GM19099 (cell line): ENCODE data around the gene SBF2.

Source experiments
- POLR2A ChIP-seq: IDR thresholded peaks from 3 replicates; pipeline ENCODE4 v1.6.1; 2011; ENCODE audit warnings: low read depth; ENCODE audit not compliant: insufficient read length; ENCODE audit errors: extremely low read depth

Gene SBF2

GRCh38 chr11:10134975-10135481, 159.0 kb downstream of the SBF2 start:
- TF ChIP-seq POLR2A = no peak

GRCh38 chr11:10130875-10131274, 163.1 kb downstream of the SBF2 start:
- no peak for TF ChIP-seq POLR2A

GRCh38 chr11:10125522-10126133, 168.4 kb downstream of the SBF2 start:
- no peak for TF ChIP-seq POLR2A

DNA sequence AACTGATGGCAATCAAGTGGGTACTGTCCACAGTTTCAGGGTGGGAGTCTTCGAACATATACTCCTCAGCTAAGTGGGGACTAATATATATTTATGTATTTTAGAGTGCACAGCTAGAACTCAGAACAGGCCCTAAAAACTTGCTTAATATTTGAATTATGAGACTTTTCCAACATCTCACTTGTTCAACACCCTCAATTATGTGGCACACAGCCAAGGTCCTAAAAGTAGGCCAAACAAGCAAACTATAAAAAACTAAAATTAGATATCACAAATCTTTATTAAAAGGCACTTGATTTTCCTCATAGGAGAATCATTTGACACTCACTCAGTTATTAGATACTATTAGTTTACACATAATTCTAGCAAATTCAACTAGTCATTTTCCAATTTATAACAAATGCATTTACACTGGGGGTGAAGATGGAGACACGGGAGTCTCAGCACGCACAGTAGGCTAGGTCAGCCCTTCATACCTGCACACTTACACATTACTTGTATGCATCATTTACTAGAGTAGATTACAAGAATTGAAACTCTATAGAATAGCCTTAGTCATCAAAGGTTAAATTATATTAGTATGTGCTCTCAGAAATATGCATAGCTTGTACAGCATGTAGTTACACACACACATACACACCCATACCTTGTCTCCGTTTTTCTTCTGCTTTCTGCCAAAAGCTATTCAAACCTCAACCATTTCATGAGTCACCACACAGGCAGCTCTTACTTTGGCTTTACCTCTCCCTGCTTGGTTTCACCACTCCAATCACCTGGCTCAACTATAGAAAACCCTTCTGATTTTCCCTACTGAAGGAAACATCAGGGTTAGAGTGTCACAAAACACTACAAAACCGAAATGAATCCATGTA, 171.5 kb downstream of the SBF2 start:
- no peak for TF ChIP-seq POLR2A

DNA sequence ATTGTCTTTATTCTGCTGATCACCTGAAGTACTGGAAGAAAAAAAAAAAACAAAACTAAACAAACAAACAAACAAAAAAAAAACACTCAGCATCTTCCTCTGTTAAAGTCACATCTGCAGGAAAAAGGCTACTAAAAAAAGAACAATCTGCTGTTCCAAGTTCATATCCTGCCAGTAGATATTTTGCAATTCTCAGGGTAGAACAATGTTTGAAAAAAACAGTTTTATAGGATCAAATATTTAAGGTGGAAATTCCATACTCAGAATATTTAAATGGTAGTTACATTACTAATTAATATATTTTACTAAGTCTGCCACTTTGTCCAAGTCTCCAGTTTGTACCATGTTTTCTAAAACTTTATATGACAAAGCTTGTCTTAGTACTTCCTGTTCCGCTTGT, 175.2 kb downstream of the SBF2 start:
- TF ChIP-seq POLR2A = no peak

DNA sequence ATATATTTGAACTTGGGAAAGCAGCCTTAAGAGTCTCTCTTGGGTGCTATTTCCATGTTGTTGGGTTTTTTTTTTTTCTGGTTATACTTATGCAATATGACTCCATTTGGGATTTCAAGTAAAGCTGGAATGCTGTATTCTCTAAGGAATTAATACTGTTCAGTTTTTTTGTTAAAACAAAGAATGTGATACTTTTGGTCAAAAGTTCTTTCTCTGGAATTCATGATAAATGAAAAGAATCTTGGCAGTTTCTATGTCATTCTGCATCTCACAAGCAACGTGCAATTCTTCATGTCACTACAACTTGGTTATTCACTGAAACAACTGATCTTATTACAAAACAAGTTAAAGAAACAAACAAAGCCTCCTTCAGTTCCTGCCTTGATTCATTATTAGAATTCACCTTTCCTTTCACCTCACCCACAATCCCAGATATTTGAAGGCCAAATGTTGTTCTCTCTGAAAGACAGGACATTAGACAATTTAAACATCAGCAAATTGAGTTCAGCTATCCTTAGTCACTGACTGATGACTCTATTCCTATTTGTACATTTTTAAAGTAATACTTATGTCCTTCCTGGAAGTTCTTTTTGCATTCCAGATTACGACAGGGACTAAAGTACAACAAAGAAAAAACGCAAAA, 176.2 kb downstream of the SBF2 start:
- TF ChIP-seq POLR2A = no peak

GRCh38 chr11:10116588-10116987, 177.4 kb downstream of the SBF2 start:
- TF ChIP-seq POLR2A = no peak

- TF ChIP-seq POLR2A = no peak
Observed at GRCh38 chr11:10114593-10115404, 179.2 kb downstream of the SBF2 start.

GRCh38 chr11:10113852-10114251, 180.2 kb downstream of the SBF2 start:
- no peak for TF ChIP-seq POLR2A

GRCh38 chr11:10109806-10110205, 184.2 kb downstream of the SBF2 start:
- no peak for TF ChIP-seq POLR2A

- TF ChIP-seq POLR2A = no peak
Observed at GRCh38 chr11:10108915-10109680, 184.9 kb downstream of the SBF2 start.

- TF ChIP-seq POLR2A = no peak
Observed at GRCh38 chr11:10107497-10107896, 186.5 kb downstream of the SBF2 start.

- TF ChIP-seq POLR2A = no peak
Observed at GRCh38 chr11:10097615-10098014, 196.4 kb downstream of the SBF2 start.

GRCh38 chr11:10096987-10097386, 197.0 kb downstream of the SBF2 start:
- TF ChIP-seq POLR2A = no peak

DNA sequence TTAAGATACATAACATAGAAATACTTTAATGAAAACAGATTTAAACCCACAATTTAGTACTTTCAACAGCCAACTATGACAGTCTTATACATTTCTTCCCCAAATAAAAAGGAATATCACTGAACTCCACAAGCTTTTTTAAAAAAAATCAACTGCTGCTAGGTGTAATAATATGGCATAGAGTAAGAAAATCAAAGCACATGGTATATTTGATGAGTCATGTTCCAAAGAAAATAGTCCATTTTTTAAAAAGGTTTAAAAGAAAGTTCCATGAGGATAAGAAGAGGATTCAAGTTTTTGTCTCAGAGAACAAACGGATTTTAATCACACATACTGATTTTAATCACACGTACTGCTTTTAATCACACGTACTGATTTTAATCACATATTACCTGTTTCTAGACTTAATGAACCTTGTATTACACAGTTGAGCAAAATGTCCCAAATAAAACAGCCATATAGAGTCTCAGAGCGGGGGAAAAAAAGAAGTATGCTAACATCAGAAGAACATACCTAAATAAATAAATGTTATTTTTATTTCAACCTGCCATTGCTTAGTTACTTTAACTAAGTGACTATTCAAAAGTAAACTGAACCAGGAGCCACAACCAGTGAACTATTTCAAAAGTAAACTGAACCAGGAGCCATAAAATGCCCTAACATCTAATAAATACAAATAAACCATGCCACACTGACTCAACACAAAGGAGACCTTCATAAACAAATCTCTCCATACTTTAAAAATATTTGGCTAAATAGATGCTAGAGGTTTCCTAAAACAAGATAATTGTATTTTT, 198.4 kb downstream of the SBF2 start:
- no peak for TF ChIP-seq POLR2A
